A673 (cell line): ENCODE results near the gene SNRPB2. TPM values are rescaled to one million over a fixed set of nuclear protein-coding genes. Genes with fewer than 3 reads are reported as not detected.

Experiments used
- BruUV-seq: library from RNA; stranded (reverse); fragments of 400-500 nt; replicated peaks from 2 replicates; lab custom pipeline; 2021; lab: Mats Ljungman, UMichigan
- CTCF ChIA-PET: fragments of 300-600 bp; sonication (Branson Sonifier 250); formaldehyde crosslinking; loops from one replicate; lab custom pipeline; 2022; ENCODE audit warnings: antibody characterized with exemption; lab: Charles Lee
- POLR2A ChIA-PET: fragments of 300-600 bp; sonication (Branson Sonifier 250); formaldehyde crosslinking; loops from one replicate; lab custom pipeline; 2022; ENCODE audit warnings: antibody characterized with exemption; ENCODE audit not compliant: low non-redundant PET; lab: Charles Lee
- DNase-seq: peaks from one replicate; pipeline ENCODE4 v3.0.0-alpha.2; 2015; ENCODE audit warnings: low spot score
- H3K27ac ChIP-seq: fragments of 200-600 bp; sonication (generic); 2 replicates; pipeline ENCODE4 v1.5.1; 2016; ENCODE audit warnings: mixed run types, low read depth, mild to moderate bottlenecking, mixed read lengths, antibody characterized with exemption, low read length; ENCODE audit not compliant: poor library complexity, severe bottlenecking
- H3K27me3 ChIP-seq: fragments of 200-600 bp; sonication (generic); replicated peaks from 2 replicates; pipeline ENCODE4 v1.6.1; 2017; ENCODE audit warnings: mixed run types, low read depth, mild to moderate bottlenecking, mixed read lengths, antibody characterized with exemption, low read length; ENCODE audit not compliant: insufficient read depth, poor library complexity
- H3K36me3 ChIP-seq: fragments of 200-600 bp; sonication (generic); 2 replicates; pipeline ENCODE4 v1.6.1; 2016; ENCODE audit warnings: mixed run types, mild to moderate bottlenecking, mixed read lengths, antibody characterized with exemption, low read length; ENCODE audit not compliant: insufficient read depth, poor library complexity, severe bottlenecking
- H3K4me1 ChIP-seq: fragments of 200-600 bp; sonication (generic); 2 replicates; pipeline ENCODE4 v1.6.1; 2017; ENCODE audit warnings: mixed run types, mild to moderate bottlenecking, mixed read lengths, antibody characterized with exemption, low read length; ENCODE audit not compliant: insufficient read depth, poor library complexity, severe bottlenecking
- H3K4me3 ChIP-seq: fragments of 200-600 bp; sonication (generic); 2 replicates; pipeline ENCODE4 v1.5.1; 2016; ENCODE audit warnings: low read depth, mixed run types, mild to moderate bottlenecking, mixed read lengths, low read length; ENCODE audit not compliant: poor library complexity, severe bottlenecking
- H3K9me3 ChIP-seq: fragments of 200-600 bp; sonication (generic); 2 replicates; pipeline ENCODE4 v1.6.1; 2016; ENCODE audit warnings: mixed run types, low read depth, mild to moderate bottlenecking, mixed read lengths, antibody characterized with exemption, low read length; ENCODE audit not compliant: poor library complexity, severe bottlenecking
- EZH2 ChIP-seq: fragments of 200-600 bp; sonication (generic); IDR thresholded peaks from 2 replicates; pipeline ENCODE4 v1.6.1; 2017; ENCODE audit warnings: borderline replicate concordance, low read depth, mild to moderate bottlenecking, mixed read lengths, antibody characterized with exemption, low read length; ENCODE audit not compliant: poor library complexity, severe bottlenecking
- intact Hi-C: fragments of 100-400 bp; cut with micrococcal nuclease; formaldehyde crosslinking; loops from one replicate; pipeline ENCODE4 v1.10.0; 2022; ENCODE audit not compliant: unreplicated experiment
- total RNA-seq: library from RNA; stranded (reverse); gene quantifications from 2 replicates; pipeline ENCODE4 v1.2.3, GENCODE V29; 2021
- TF ChIP-seq, protein P1 (sequence below): fragments of 300-800, 200-600 bp; sonication (generic); conservative IDR thresholded peaks from 2 replicates; pipeline ENCODE4 v1.5.1; 2017; ENCODE audit warnings: low read depth, mild to moderate bottlenecking, antibody characterized with exemption, low read length, moderate library complexity, mixed read lengths

The SNRPB2 gene
- total RNA-seq, 1 experiment from 2014 or later = 103 TPM

DNA sequence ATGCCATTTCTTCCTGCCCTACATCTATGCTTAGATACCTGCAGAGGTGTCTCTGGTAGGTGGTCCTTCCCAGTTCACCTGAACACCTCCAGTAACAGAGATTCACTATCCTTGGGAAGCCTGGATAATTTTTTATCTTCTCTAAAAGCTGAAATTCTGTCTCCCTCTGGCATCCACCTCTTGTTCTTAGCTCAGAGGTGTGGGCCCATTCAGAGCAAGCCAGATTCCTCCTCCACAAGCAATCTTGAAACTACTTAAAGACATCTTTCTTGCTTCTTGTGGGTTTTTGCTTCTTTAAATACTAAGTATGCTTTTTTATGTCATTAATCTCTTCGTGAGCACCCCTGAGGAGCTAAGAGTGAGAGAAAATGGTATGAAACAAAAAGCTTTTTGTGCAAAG lies 10.4 kb upstream of the SNRPB2 start:
- ChIA-PET CTCF (no interaction called here), POLR2A (no interaction called here)
- intact Hi-C loops = no loop called here
- Histone ChIP-seq H3K4me1 (no peaks in the 10 kb centered on the region), H3K27me3 (peaks cover 70% of the 10 kb centered on the region), H3K36me3 (no peaks in the 10 kb centered on the region), H3K27ac (no peak overlapping the region), H3K9me3 (no peaks in the 10 kb centered on the region), H3K4me3 (no peak overlapping the region)
- DNase-seq = no peak
- no peak for TF ChIP-seq EZH2
- TF ChIP-seq, protein P1, sequence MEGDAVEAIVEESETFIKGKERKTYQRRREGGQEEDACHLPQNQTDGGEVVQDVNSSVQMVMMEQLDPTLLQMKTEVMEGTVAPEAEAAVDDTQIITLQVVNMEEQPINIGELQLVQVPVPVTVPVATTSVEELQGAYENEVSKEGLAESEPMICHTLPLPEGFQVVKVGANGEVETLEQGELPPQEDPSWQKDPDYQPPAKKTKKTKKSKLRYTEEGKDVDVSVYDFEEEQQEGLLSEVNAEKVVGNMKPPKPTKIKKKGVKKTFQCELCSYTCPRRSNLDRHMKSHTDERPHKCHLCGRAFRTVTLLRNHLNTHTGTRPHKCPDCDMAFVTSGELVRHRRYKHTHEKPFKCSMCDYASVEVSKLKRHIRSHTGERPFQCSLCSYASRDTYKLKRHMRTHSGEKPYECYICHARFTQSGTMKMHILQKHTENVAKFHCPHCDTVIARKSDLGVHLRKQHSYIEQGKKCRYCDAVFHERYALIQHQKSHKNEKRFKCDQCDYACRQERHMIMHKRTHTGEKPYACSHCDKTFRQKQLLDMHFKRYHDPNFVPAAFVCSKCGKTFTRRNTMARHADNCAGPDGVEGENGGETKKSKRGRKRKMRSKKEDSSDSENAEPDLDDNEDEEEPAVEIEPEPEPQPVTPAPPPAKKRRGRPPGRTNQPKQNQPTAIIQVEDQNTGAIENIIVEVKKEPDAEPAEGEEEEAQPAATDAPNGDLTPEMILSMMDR = no peak
- no TSS peak for BruUV-seq

DNA sequence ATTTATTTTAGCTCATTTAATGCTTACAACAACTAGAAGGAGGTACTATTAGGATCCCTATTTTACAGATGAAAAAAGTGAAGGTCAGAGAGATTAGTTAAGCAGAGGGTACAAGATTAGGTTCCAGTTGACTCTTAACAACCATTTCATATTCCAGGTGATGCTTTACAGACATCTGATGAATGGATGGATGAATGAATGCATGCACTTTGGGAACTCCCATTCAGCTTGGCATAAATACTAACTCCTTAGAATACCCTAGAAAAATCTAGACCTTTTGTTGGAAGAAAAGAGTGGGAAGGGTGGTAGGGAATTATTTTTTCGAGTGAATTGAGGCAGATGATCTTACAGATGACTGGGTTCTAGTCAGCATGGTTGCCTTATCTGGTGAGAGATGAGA lies 746 bp upstream of the SNRPB2 start:
- Histone ChIP-seq H3K27me3 (peaks cover 30% of the 10 kb centered on the region), H3K9me3 (peaks cover 9% of the 10 kb centered on the region), H3K27ac (no peak overlapping the region), H3K36me3 (peaks cover 21% of the 10 kb centered on the region), H3K4me3 (no peak overlapping the region), H3K4me1 (peaks cover 8% of the 10 kb centered on the region)
- BruUV-seq = no TSS peak
- intact Hi-C loops = no loop called here
- DNase-seq = no peak
- TF ChIP-seq, protein P1 = no peak
- no peak for TF ChIP-seq EZH2
- ChIA-PET POLR2A (interaction anchor here (0.7 kb wide), 1 partner anchor 1070 kb away, joined by 3 read pairs; no protein-coding TSS in a partner anchor), CTCF (no interaction called here)

DNA sequence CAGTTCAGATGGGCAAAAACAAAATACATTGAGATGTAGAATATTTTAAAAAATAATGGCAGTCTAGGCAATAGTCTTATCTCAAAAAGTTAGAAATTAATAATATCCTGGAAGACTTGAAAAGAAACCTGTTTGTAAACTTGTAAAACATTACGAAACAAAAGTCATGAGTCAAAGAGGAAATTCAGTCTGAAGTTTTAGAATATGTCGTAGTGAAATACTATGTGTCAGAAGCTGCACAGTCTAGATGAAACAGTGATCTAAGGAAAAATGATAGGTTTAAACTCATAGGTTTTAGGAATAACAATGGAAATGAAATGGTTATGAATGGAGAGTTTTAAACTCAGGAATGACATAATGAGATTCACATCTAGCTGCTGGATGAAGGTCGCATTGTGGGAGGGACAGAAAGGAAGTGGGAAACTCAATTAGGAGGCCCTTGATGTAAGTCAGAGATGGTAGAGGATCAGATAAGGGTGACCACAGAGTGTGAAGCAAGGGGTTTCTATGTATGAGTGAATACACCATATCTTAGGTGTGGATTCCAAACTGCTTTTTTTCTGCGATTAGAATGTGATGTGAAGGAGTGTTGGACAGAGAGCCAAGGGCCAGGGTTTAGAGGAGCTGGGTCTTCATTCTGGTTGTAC lies 2.8 kb downstream of the SNRPB2 start:
- intact Hi-C loops = loop anchor here (10.0 kb wide), 1 partner anchor 158 kb away; the partner anchor contains the start of gene KIF16B
- BruUV-seq = no TSS peak
- CTCF ChIA-PET = no interaction called here
- POLR2A ChIA-PET = no interaction called here
- no peak overlapping the region for H3K27ac ChIP-seq
- TF ChIP-seq, protein P1 = no peak
- no peak for TF ChIP-seq EZH2
- H3K9me3 ChIP-seq = peaks cover 9% of the 10 kb centered on the region
- H3K36me3 ChIP-seq = peaks cover 53% of the 10 kb centered on the region
- DNase-seq = no peak
- peaks cover 8% of the 10 kb centered on the region for H3K4me1 ChIP-seq
- peaks cover 11% of the 10 kb centered on the region for H3K27me3 ChIP-seq
- H3K4me3 ChIP-seq = no peak overlapping the region
